RKO (cell line): ENCODE data around the gene RASGRF2.
A peak's percentile ranks its signal among the peaks of the same experiment; 100 is the strongest.

Experiments used
- DNase-seq: peaks from one replicate; pipeline ENCODE4 v3.0.0-alpha.2; 2016; ENCODE audit warnings: low spot score

Gene RASGRF2

DNA sequence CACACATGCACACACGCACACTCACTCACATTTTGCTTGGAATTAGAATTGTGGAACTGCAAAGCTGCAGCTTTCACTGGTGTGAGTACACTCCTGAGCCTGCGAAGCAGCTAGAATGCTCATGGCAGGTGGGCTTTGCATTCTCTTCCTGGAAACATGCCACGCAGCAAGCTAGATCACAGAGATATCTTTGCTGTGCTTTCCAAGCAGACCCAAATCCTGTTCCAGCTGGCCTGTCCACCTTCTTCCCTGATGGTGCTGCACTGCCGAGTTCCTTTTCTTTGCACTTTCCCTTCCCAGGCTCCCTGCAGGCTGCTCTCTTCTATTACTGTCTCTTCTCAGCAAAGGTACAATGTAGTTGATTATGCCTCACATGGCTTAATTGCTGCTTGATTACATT is 180.3 kb downstream of the RASGRF2 start:
- no peak for DNase-seq

DNA sequence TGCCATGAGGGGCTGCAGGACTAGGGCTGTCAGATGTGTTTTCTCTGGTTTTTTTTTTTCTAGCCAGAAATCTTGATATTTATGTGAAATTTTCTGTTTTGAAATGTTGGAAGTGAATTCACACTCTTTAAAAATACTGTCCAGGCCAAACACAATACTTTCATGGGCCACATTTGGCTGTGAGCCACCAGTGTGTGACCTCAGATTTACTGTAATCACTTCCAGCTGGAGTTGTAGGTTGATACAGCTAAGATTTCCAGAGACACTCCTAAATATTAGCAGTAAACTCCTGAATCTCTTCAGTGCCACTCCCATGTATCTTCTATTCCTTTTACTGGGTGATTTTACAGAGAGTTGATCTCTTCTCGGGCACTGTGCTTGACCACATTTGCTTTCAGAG is 180.8 kb downstream of the RASGRF2 start:
- DNase-seq: no peak

DNA sequence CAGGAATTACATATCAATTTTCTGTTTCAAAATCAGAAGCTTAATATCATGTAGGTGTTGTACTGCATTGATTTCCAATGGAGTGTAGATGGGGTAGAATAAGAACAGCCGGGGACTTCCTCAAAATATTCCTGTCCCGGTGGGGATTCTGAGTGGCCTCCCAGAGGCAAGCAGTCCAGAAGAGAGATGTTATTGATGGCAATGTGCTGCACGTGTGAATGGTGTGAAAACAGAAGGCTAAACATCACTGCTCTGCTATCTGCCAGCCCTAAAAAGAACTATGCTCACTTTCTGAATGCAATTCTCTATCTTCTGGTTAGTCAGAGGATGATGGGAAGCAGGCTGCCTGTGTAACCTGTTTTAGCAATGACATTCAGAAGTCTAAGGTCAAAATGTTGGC is 181.9 kb downstream of the RASGRF2 start:
- DNase-seq: no peak

- no peak for DNase-seq
Observed at GRCh38 chr5:81145329-81145935, 185.3 kb downstream of the RASGRF2 start.

DNA sequence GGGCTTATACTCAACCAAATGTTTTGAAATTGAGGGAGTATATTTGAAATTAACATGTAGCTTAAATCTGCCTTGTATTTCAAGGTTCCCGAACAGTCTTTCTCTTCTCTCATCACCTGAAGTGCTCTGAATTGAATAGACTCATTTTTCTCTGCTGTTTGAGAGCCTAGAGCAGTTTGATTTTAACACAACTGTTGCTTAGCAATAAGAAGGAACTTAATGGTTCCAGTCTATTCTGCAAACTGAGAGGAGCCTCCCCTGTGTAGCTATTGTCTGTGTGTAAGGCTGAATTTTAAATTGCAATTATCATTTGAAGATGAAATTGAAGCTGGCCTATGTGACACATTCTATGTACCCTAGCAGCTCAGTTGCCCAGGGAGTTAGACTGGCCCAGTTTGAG is 185.9 kb downstream of the RASGRF2 start:
- no peak for DNase-seq

- no peak for DNase-seq
Observed at GRCh38 chr5:81147011-81147885, 187.1 kb downstream of the RASGRF2 start.

DNA sequence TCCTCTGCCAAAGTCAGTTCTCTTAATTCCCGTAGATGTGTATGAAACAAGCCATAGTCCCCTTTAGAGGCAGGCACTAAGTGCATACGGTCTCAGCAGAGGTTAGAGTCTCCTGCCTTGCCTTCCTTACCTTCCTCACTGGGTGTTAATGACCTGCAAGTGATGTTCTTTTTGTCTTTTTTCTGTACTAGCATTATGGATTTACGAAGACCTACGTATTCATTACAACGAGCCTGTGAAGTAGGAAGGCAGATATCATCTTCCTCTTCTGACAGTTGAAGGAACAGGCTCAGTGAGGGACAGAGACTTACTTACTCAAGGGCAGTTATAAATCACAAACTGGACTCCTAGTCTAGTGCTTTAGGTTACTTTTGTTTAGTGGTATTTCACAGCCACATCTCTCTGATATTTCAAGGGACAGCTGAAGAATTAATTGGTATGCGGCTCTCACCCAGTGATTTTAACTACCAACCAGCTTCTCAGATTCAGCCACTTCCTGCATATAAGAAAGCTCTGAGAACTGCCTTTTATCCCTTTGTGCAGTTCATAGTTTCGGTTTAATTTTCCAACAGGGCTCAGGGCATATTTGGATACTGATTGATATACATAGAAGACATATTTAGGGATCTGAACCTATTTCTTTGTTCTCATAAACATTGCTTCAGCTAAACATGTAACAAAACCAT is 187.9 kb downstream of the RASGRF2 start:
- no peak for DNase-seq

GRCh38 chr5:81151546-81151945 is 191.4 kb downstream of the RASGRF2 start:
- peak; percentile 12 for DNase-seq

- DNase-seq: no peak
Observed at GRCh38 chr5:81154725-81155124, 194.6 kb downstream of the RASGRF2 start.

DNA sequence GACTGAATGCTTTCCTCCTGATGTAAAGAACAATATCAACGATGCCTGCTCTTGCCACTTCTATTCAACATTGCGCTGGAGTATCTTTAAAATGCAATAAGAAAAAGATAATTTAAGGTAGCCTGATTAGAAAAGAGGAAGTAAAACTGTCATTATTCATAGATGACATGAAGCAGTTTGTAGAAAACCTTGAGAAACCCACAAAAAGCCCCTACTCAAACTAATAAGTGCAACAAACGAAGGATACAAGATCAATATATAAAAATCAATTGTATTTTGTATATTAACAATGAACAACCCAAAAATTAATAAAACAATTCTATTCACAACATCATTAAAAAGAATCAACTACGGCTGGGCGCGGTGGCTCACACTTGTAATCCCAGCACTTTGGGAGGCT is 196.6 kb downstream of the RASGRF2 start:
- no peak for DNase-seq

DNA sequence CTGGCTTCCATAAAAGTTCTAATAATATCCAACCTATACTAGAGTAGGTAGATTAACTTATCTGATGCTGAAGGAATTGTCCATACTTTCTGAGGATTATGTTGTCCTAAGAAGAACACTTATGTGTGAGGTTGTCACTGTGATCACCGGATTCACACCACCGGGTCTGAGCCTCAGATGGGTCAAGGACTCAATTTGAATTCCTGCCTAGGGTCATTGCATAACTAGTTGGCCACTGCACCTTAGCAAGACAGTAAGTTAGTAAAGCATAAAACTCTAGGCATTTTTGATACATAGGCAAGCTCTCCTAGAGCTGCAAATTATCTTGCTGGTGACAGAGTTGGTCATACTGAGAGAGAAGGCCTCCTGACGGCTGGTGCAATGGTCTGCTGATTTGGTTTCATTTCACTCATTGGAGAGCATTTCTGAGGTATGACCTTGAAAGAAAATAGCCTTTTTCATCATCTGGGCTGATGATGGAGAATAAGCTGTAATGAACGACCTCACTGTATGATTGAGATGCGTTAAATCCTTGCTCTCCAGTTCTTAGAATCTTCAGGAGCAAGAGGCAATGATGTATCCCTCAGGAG is 200.9 kb downstream of the RASGRF2 start:
- no peak for DNase-seq

DNA sequence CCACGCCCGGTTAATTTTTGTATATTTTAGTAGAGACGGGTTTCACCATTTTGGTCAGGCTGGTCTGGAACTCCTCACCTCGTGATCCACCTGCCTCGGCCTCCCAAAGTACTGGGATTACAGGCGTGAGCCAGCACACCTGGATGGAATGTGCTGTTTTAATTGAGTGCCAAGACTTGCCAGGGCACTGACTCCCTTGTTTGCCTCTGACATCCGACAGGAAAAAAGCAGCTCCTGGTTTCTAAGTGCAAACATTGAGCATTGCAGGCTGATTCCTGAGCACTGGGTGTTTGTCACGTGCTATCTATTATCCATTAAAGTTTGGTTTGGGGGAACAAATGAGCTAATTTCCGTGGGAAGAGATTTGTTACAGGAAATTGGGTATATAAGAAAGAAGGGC is 202.3 kb downstream of the RASGRF2 start:
- no peak for DNase-seq

- no peak for DNase-seq
Observed at GRCh38 chr5:81163651-81164050, 203.5 kb downstream of the RASGRF2 start.

- DNase-seq: no peak
Observed at GRCh38 chr5:81164476-81164875, 204.3 kb downstream of the RASGRF2 start.

GRCh38 chr5:81164936-81165335 is 204.8 kb downstream of the RASGRF2 start:
- no peak for DNase-seq

GRCh38 chr5:81165493-81166119 is 205.4 kb downstream of the RASGRF2 start:
- DNase-seq: peak; percentile 75

DNA sequence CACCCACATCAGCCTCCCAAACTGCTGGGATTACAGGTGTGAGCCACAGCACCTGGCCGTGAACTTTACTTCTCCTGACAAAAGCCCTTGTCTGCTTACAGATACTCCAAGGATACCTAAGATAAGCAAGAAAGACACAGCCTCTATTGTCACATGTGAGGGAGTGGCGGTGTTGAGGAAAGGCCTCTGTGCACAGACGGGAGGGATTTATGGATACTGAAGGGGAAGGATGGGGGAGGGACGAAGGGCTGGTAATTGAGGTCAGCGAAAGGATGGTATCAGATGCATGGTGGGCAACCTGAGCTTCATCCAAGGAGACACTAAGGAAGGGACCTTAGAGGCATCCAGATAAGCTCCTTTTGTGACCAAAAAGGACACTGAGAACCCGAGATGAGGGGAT is 206.3 kb downstream of the RASGRF2 start:
- DNase-seq: no peak

GRCh38 chr5:81167078-81167477 is 206.9 kb downstream of the RASGRF2 start:
- no peak for DNase-seq

DNA sequence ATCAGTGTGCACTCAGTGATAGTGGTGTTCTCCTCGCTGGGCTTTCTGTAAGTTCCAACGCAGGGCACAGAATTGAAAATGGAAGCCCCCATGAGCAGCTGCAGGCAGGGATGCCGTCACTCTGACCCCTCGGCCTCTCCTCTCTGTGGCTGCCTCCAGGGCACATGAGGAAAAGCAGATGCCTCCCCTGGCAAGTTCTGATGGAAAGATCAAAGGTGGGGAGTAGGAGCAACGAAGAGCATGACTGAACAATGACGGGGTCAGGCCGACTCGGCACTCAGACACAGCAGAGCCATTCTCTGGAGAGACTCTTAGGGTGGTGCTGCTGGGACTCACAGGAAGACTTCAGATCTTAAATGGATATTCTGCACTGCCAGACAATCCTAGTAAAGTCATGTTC is 207.4 kb downstream of the RASGRF2 start:
- DNase-seq: no peak

GRCh38 chr5:81169924-81170323 is 209.8 kb downstream of the RASGRF2 start:
- DNase-seq: no peak

DNA sequence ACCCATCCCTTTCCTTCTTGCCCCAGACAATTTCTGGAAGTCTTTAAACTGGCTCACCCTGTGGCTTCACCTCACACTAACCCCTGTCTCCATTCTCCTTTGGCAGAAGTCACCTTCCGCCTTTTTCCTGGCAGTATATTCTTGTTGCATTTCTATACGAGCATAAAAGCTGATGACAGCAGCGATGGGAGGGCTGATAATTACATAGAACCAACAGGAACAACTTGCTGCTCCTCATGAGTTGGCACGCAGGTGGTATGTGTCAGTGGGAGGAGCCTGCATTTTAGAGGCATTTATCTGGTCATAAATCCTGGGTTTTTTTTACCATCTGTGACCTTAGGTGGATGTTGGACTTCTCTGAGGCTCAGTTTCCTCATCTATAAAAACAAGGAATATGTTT is 211.6 kb downstream of the RASGRF2 start:
- DNase-seq: no peak

GRCh38 chr5:81172710-81173109 is 212.5 kb downstream of the RASGRF2 start:
- DNase-seq: no peak
